ENCODE data around the gene FOCAD.

Gene FOCAD

GRCh38 chr9:20873240-20873865 lies 189.3 kb downstream of the FOCAD start:
- no peak for DNase-seq (ENCODE audit: low read depth in 2 of 2)

GRCh38 chr9:20880271-20880670 lies 196.2 kb downstream of the FOCAD start:
- no peak for DNase-seq (ENCODE audit: low read depth in 2 of 2)

- no peak for DNase-seq (ENCODE audit: low read depth in 2 of 2)
Measured at GRCh38 chr9:20880675-20881074, 196.6 kb downstream of the FOCAD start.

GRCh38 chr9:20884985-20885593 lies 201.0 kb downstream of the FOCAD start:
- DNase-seq (ENCODE audit: low read depth in 2 of 2) = peak; percentile 25 to 39

- DNase-seq (ENCODE audit: low read depth in 2 of 2) = no peak
Measured at GRCh38 chr9:20898885-20899554, 215.0 kb downstream of the FOCAD start.

GRCh38 chr9:20903212-20903611 lies 219.2 kb downstream of the FOCAD start:
- no peak for DNase-seq (ENCODE audit: low read depth in 2 of 2)

- DNase-seq (ENCODE audit: low read depth in 2 of 2) = no peak
Measured at GRCh38 chr9:20904995-20905394, 220.9 kb downstream of the FOCAD start.

GRCh38 chr9:20906326-20906725 lies 222.3 kb downstream of the FOCAD start:
- DNase-seq (ENCODE audit: low read depth in 2 of 2) = no peak

GRCh38 chr9:20908461-20908860 lies 224.4 kb downstream of the FOCAD start:
- no peak for DNase-seq (ENCODE audit: low read depth in 2 of 2)

GRCh38 chr9:20914556-20914955 lies 230.5 kb downstream of the FOCAD start:
- no peak for DNase-seq (ENCODE audit: low read depth in 2 of 2)

GRCh38 chr9:20921362-20921761 lies 237.3 kb downstream of the FOCAD start:
- no peak for DNase-seq (ENCODE audit: low read depth in 2 of 2)

GRCh38 chr9:20925256-20926045 lies 241.4 kb downstream of the FOCAD start:
- DNase-seq (ENCODE audit: low read depth in 2 of 2) = no peak

GRCh38 chr9:20929276-20929675 lies 245.2 kb downstream of the FOCAD start:
- DNase-seq (ENCODE audit: low read depth in 2 of 2) = no peak

- DNase-seq (ENCODE audit: low read depth in 2 of 2) = no peak
Measured at GRCh38 chr9:20930836-20931235, 246.8 kb downstream of the FOCAD start.

GRCh38 chr9:20940447-20941173 lies 256.6 kb downstream of the FOCAD start:
- no peak for DNase-seq (ENCODE audit: low read depth in 2 of 2)

GRCh38 chr9:20941174-20941690 lies 257.2 kb downstream of the FOCAD start:
- DNase-seq (ENCODE audit: low read depth in 2 of 2) = peak in 1 of 2 donors; percentile 26

GRCh38 chr9:20944507-20944906 lies 260.4 kb downstream of the FOCAD start:
- DNase-seq (ENCODE audit: low read depth in 2 of 2) = no peak

GRCh38 chr9:20945269-20945668 lies 261.2 kb downstream of the FOCAD start:
- DNase-seq (ENCODE audit: low read depth in 2 of 2) = no peak

- DNase-seq (ENCODE audit: low read depth in 2 of 2) = no peak
Measured at GRCh38 chr9:20945856-20946255, 261.8 kb downstream of the FOCAD start.

GRCh38 chr9:20948703-20949102 lies 264.6 kb downstream of the FOCAD start:
- no peak for DNase-seq (ENCODE audit: low read depth in 2 of 2)

- no peak for DNase-seq (ENCODE audit: low read depth in 2 of 2)
Measured at GRCh38 chr9:20950707-20951106, 266.6 kb downstream of the FOCAD start.

Measured in stimulated activated CD8-positive, alpha-beta memory T cell treated with anti-CD3 and anti-CD28 coated beads, Interleukin-2, amount 100 ng/mL, for 48 hours (primary cell).